H1 (cell line): ENCODE results near the gene PHETA1. TPM values are rescaled to one million over a fixed set of nuclear protein-coding genes. Genes with fewer than 3 reads are reported as not detected.

ENCODE experiments used
- BCL11A ChIP-seq, 2 experiments: IDR thresholded peaks; one replicate each; pipeline ENCODE4 v1.6.1; 2011; ENCODE audit warnings: low read depth in 2 of 2, low read length in 2 of 2, mild to moderate bottlenecking in 2 of 2
- CHD7 ChIP-seq: fragments of 300-600 bp; sonication (generic); IDR thresholded peaks from 2 replicates; pipeline ENCODE4 v1.7.1; 2012; ENCODE audit warnings: low read length, moderate library complexity, mild to moderate bottlenecking, inconsistent platforms; ENCODE audit not compliant: insufficient replicate concordance
- CTBP2 ChIP-seq: IDR thresholded peaks from 2 replicates; pipeline ENCODE4 v1.7.0; 2011; ENCODE audit warnings: borderline replicate concordance, mild to moderate bottlenecking, moderate library complexity, mixed read lengths, low read length; ENCODE audit not compliant: insufficient read depth, insufficient read length
- MAX ChIP-seq: IDR thresholded peaks from 2 replicates; pipeline ENCODE4 v1.6.1; 2012; ENCODE audit warnings: inconsistent platforms
- PHF8 ChIP-seq: fragments of 200-600 bp; sonication (generic); conservative IDR thresholded peaks from 2 replicates; pipeline ENCODE4 v1.7.1; 2012; ENCODE audit warnings: low read depth, mild to moderate bottlenecking, inconsistent platforms, low read length, moderate library complexity
- SIN3A ChIP-seq, 2 experiments: IDR thresholded peaks in 1 of 2; conservative IDR thresholded peaks in 1 of 2; 2 replicates each; pipeline ENCODE4 v1.6.1; 2011 to 2012; ENCODE audit warnings: low read length in 2 of 2, improper control_type of control experiment in 1 of 2, low read depth in 1 of 2, mild to moderate bottlenecking in 1 of 2
- SP2 ChIP-seq: IDR thresholded peaks from 2 replicates; pipeline ENCODE4 v1.6.1; 2012; ENCODE audit warnings: mild to moderate bottlenecking, low read length, inconsistent platforms
- TAF1 ChIP-seq: IDR thresholded peaks from 2 replicates; pipeline ENCODE4 v1.6.1; 2011; ENCODE audit warnings: mild to moderate bottlenecking, low read depth, low read length
- TEAD4 ChIP-seq: IDR thresholded peaks from 2 replicates; pipeline ENCODE4 v1.6.1; 2012; ENCODE audit warnings: low read depth, low read length, inconsistent platforms, mixed read lengths
- YY1 ChIP-seq: IDR thresholded peaks from 2 replicates; pipeline ENCODE4 v1.6.1; 2011; ENCODE audit warnings: low read depth, mild to moderate bottlenecking, low read length
- polyA plus RNA-seq, 7 experiments: library from polyadenylated mRNA; depleted of rRNA in 3 of 7; stranded (reverse) in 5 of 7; unstranded in 2 of 7; fragments of >200 nt in 5 of 7; fragments of 200-250 nt in 2 of 7; gene quantifications; 1 replicate in 5 of 7; 2 replicates in 1 of 7; 4 replicates in 1 of 7; pipeline versions ENCODE4 v1.2.1 to v1.2.3, GENCODE V29; 2011 to 2013; ENCODE audit warnings: missing spikeins in 2 of 7, mixed read lengths in 2 of 7
- total RNA-seq: library from RNA; stranded (reverse); fragmentation: NEBNext Ultra II Directional; extraction: Animal tissue kit (Norgen Biotek cat#: 25700); gene quantifications from 2 replicates; pipeline ENCODE4 v1.2.1, GENCODE V29; 2021

PHETA1 gene
- total and polyA plus RNA-seq, 2 of the 8 experiments (the other 6 are each of a cell fraction or from before 2014, with no cell fraction given), result 5.2 to 12.3 TPM

GRCh38 chr12:111368788-111369495, at the start of gene PHETA1 (continued):
- TF ChIP-seq CHD7 (no peak), MAX (peak; percentile 81), TEAD4 (no peak), TAF1 (peak; percentile 75), CTBP2 (no peak), SP2 (no peak), SIN3A (conservative IDR thresholded peaks at IDR 0.05 in 1 of 2, IDR thresholded peaks at IDR 0.05 in 1 of 2; ENCODE audit: low read depth in 1 of 2, low read length in 2 of 2) (no peak; a peak in 1 of 4 replicates), BCL11A (IDR thresholded peaks at IDR 0.05; ENCODE audit: low read depth in 2 of 2, low read length in 2 of 2) (no peak), PHF8 (no peak; the same call in 1 of the 2 replicates), YY1 (no peak)
